Activated B cell treated with CpG ODN at 0.5 μM for 24 hours (primary cell): Measurements from ENCODE around the gene ZNF521. TPM values are rescaled to one million over a fixed set of nuclear protein-coding genes. Genes with fewer than 3 reads are reported as not detected.
"Not testable (repeated sequence)": the region's sequence is repeated elsewhere in the genome, so short reads cannot be mapped to it uniquely, and the experiment has no call there.

ENCODE experiments used
- ATAC-seq: fragments of 200-7000 bp; cut with Tn5 transposase; one replicate; pipeline ENCODE4 v1.10.0; 2021; ENCODE audit warnings: low read depth, mild to moderate bottlenecking, moderate library complexity
- CTCF ChIA-PET: fragments of 350-600 bp; sonication (Branson Sonifier 250); formaldehyde crosslinking; loops from one replicate; lab custom pipeline; 2021; ENCODE audit warnings: antibody characterized with exemption; lab: Charles Lee
- POLR2A ChIA-PET: fragments of 350-600 bp; sonication (Branson Sonifier 250); formaldehyde crosslinking; loops from one replicate; lab custom pipeline; 2021; ENCODE audit warnings: antibody characterized with exemption; lab: Charles Lee
- DNase-seq: peaks from one replicate; pipeline ENCODE4 v3.0.0; 2022
- H3K27ac Mint-ChIP-seq: one replicate; pipeline ENCODE4 v1.8.0; 2020; ENCODE audit warnings: mixed read lengths
- H3K27me3 Mint-ChIP-seq: one replicate; pipeline ENCODE4 v1.8.0; 2021; ENCODE audit warnings: mixed read lengths
- H3K36me3 Mint-ChIP-seq: one replicate; pipeline ENCODE4 v1.8.0; 2021; ENCODE audit warnings: low read depth, mixed read lengths
- H3K4me1 Mint-ChIP-seq: one replicate; pipeline ENCODE4 v1.8.0; 2021; ENCODE audit warnings: mixed read lengths
- H3K4me3 Mint-ChIP-seq: one replicate; pipeline ENCODE4 v1.8.0; 2020; ENCODE audit warnings: mild to moderate bottlenecking, mixed read lengths
- H3K9me3 Mint-ChIP-seq: one replicate; pipeline ENCODE4 v1.8.0; 2020; ENCODE audit warnings: mixed read lengths
- CTCF ChIP-seq: fragments of 200-600 bp; IDR thresholded peaks from one replicate; pipeline ENCODE4 v1.8.0; 2022; ENCODE audit warnings: antibody characterized with exemption, mild to moderate bottlenecking
- intact Hi-C: fragments of 100-400 bp; cut with micrococcal nuclease; formaldehyde crosslinking; loops from one replicate; pipeline ENCODE4 v1.15.1; 2024
- total RNA-seq: library from RNA; stranded (reverse); gene quantifications from 2 replicates; pipeline ENCODE4 v1.2.3, GENCODE V29; 2022

ZNF521 gene
- total RNA-seq, 1 donor from 2014 or later = 0.16 TPM

GRCh38 chr18:25275412-25276001 is 76.5 kb downstream of the ZNF521 start:
- Mint-ChIP-seq H3K4me3 (no peak overlapping the region), H3K27ac (no peak overlapping the region), H3K4me1 (no peaks in the 10 kb centered on the region), H3K27me3 (peaks cover 4% of the 10 kb centered on the region), H3K9me3 (peaks cover 2% of the 10 kb centered on the region), H3K36me3 (no peaks in the 10 kb centered on the region)
- ATAC-seq (no peak), DNase-seq (no peak)
- no peak for TF ChIP-seq CTCF
- CTCF ChIA-PET = no interaction called here
- intact Hi-C loops = no loop called here
- POLR2A ChIA-PET = no interaction called here

- no peak for DNase-seq
- ChIA-PET CTCF (no interaction called here), POLR2A (no interaction called here)
- ATAC-seq = no peak
- H3K9me3 Mint-ChIP-seq = peaks cover 2% of the 10 kb centered on the region
- H3K27me3 Mint-ChIP-seq = peaks cover under 1% of the 10 kb centered on the region
- intact Hi-C loops = no loop called here
- H3K4me1 Mint-ChIP-seq = no peaks in the 10 kb centered on the region
- no peak for TF ChIP-seq CTCF
- no peak overlapping the region for H3K27ac Mint-ChIP-seq
- no peaks in the 10 kb centered on the region for H3K36me3 Mint-ChIP-seq
- H3K4me3 Mint-ChIP-seq = no peak overlapping the region
These were observed 77.0 kb downstream of the ZNF521 start for GRCh38 chr18:25274926-25275325.

GRCh38 chr18:25266931-25267527 is 84.9 kb downstream of the ZNF521 start:
- POLR2A ChIA-PET, H3K27me3 Mint-ChIP-seq, CTCF ChIA-PET, H3K4me1 Mint-ChIP-seq, ATAC-seq, H3K27ac Mint-ChIP-seq, H3K36me3 Mint-ChIP-seq, intact Hi-C loops, H3K4me3 Mint-ChIP-seq, H3K9me3 Mint-ChIP-seq, DNase-seq: not testable (repeated sequence)

- Mint-ChIP-seq H3K27me3 (no peaks in the 10 kb centered on the region), H3K36me3 (no peaks in the 10 kb centered on the region), H3K4me1 (no peaks in the 10 kb centered on the region), H3K4me3 (no peak overlapping the region), H3K27ac (no peak overlapping the region), H3K9me3 (no peaks in the 10 kb centered on the region)
- POLR2A ChIA-PET = no interaction called here
- intact Hi-C loops = no loop called here
- ATAC-seq = no peak
- no peak for DNase-seq
- no peak for TF ChIP-seq CTCF
- CTCF ChIA-PET = no interaction called here
These were observed 89.0 kb downstream of the ZNF521 start for GRCh38 chr18:25262920-25263319.

- DNase-seq (no peak), ATAC-seq (no peak)
- no peaks in the 10 kb centered on the region for H3K4me1 Mint-ChIP-seq
- no peak overlapping the region for H3K4me3 Mint-ChIP-seq
- no peaks in the 10 kb centered on the region for H3K36me3 Mint-ChIP-seq
- POLR2A ChIA-PET = no interaction called here
- CTCF ChIA-PET = no interaction called here
- TF ChIP-seq CTCF = no peak
- intact Hi-C loops = no loop called here
- no peaks in the 10 kb centered on the region for H3K9me3 Mint-ChIP-seq
- no peaks in the 10 kb centered on the region for H3K27me3 Mint-ChIP-seq
- H3K27ac Mint-ChIP-seq = no peak overlapping the region
These were observed 90.2 kb downstream of the ZNF521 start for GRCh38 chr18:25261768-25262167.
